Neural cell (in vitro differentiated cells): ENCODE measurements around the gene PCK1. TPM values are rescaled to one million over a fixed set of nuclear protein-coding genes. Genes with fewer than 3 reads are reported as not detected.

Experiments
- H2AFZ ChIP-seq: fragments of 200-600, 300-800 bp; sonication (generic), shearing (Covaris generic); 2 replicates; pipeline ENCODE4 v1.6.0; 2014; ENCODE audit warnings: low read depth, mild to moderate bottlenecking, antibody characterized with exemption, low read length, moderate library complexity
- H3F3A ChIP-seq: fragments of 200-600 bp; shearing (Covaris generic); 2 replicates; pipeline ENCODE4 v1.6.1; 2016; ENCODE audit warnings: mild to moderate bottlenecking, moderate library complexity, mixed read lengths, antibody characterized with exemption, low read length; ENCODE audit not compliant: insufficient read depth, poor library complexity, severe bottlenecking
- H3K27ac ChIP-seq: fragments of 200-600, 300-800 bp; sonication (generic), shearing (Covaris generic); 2 replicates; pipeline ENCODE4 v1.5.1; 2014; ENCODE audit warnings: mild to moderate bottlenecking, low read length, moderate library complexity
- H3K27me3 ChIP-seq: fragments of 300-800, 200-600 bp; sonication (generic), shearing (Covaris generic); 2 replicates; pipeline ENCODE4 v1.6.0; 2014; ENCODE audit warnings: mild to moderate bottlenecking, low read depth, low read length, moderate library complexity; ENCODE audit not compliant: insufficient read depth
- H3K36me3 ChIP-seq: fragments of 300-800, 200-600 bp; sonication (generic), shearing (Covaris generic); 2 replicates; pipeline ENCODE4 v1.5.1; 2014; ENCODE audit warnings: mild to moderate bottlenecking, antibody characterized with exemption, low read length, moderate library complexity; ENCODE audit not compliant: insufficient read depth
- H3K4me2 ChIP-seq: fragments of 300-800, 200-600 bp; sonication (generic), shearing (Covaris generic); 2 replicates; pipeline ENCODE4 v1.6.0; 2014; ENCODE audit warnings: mild to moderate bottlenecking, low read length
- H3K4me3 ChIP-seq: fragments of 300-800, 200-600 bp; sonication (generic), shearing (Covaris generic); 2 replicates; pipeline ENCODE4 v1.5.1; 2014; ENCODE audit warnings: mild to moderate bottlenecking, low read length, moderate library complexity
- H3K79me2 ChIP-seq: fragments of 200-600 bp; shearing (Covaris generic); replicated peaks from 2 replicates; pipeline ENCODE4 v1.6.0; 2014; ENCODE audit warnings: mild to moderate bottlenecking, low read length, moderate library complexity; ENCODE audit not compliant: insufficient read depth
- H3K9ac ChIP-seq: fragments of 300-800, 200-600 bp; sonication (generic), shearing (Covaris generic); 2 replicates; pipeline ENCODE4 v1.6.1; 2016; ENCODE audit warnings: mild to moderate bottlenecking, low read length, mixed read lengths
- H3K9me2 ChIP-seq: fragments of 200-600 bp; shearing (Covaris generic); 2 replicates; pipeline ENCODE4 v1.6.1; 2016; ENCODE audit warnings: mild to moderate bottlenecking, low read length, mixed read lengths; ENCODE audit not compliant: insufficient read depth
- H3K9me3 ChIP-seq: fragments of 200-600, 300-800 bp; sonication (generic), shearing (Covaris generic); 2 replicates; pipeline ENCODE4 v1.6.1; 2016; ENCODE audit warnings: mild to moderate bottlenecking, mixed run types, low read length, moderate library complexity, mixed read lengths
- H4K20me1 ChIP-seq: fragments of 200-600 bp; shearing (Covaris generic); 2 replicates; pipeline ENCODE4 v1.6.1; 2016; ENCODE audit warnings: mild to moderate bottlenecking, mixed run types; ENCODE audit not compliant: insufficient read depth
- CTCF ChIP-seq: fragments of 450-650 bp; IDR thresholded peaks from 2 replicates; pipeline ENCODE4 v1.5.1; 2014; ENCODE audit warnings: antibody characterized with exemption, mild to moderate bottlenecking, moderate library complexity; ENCODE audit not compliant: poor library complexity, severe bottlenecking
- EP300 ChIP-seq: fragments of 450-650 bp; conservative IDR thresholded peaks from 2 replicates; pipeline ENCODE4 v1.6.1; 2014; ENCODE audit warnings: antibody characterized with exemption, mild to moderate bottlenecking, moderate library complexity; ENCODE audit not compliant: poor library complexity, severe bottlenecking
- EZH2 ChIP-seq: fragments of 200-600, 300-800 bp; shearing (Covaris generic), sonication (generic); IDR thresholded peaks from 2 replicates; pipeline ENCODE4 v1.6.1; 2014; ENCODE audit warnings: antibody characterized with exemption, low read length, borderline replicate concordance, mild to moderate bottlenecking; ENCODE audit not compliant: insufficient read depth, poor library complexity, severe bottlenecking
- MXI1 ChIP-seq: fragments of 450-650 bp; conservative IDR thresholded peaks from 2 replicates; pipeline ENCODE4 v1.6.1; 2014; ENCODE audit warnings: antibody characterized with exemption, mild to moderate bottlenecking; ENCODE audit not compliant: poor library complexity, severe bottlenecking
- POLR2AphosphoS5 ChIP-seq: IDR thresholded peaks from 2 replicates; pipeline ENCODE4 v1.6.1; 2012
- RAD21 ChIP-seq: fragments of 450-650 bp; conservative IDR thresholded peaks from 2 replicates; pipeline ENCODE4 v1.6.1; 2014; ENCODE audit warnings: antibody characterized with exemption, mild to moderate bottlenecking, moderate library complexity
- REST ChIP-seq: IDR thresholded peaks from 2 replicates; pipeline ENCODE4 v1.6.1; 2012; ENCODE audit warnings: borderline replicate concordance
- SMC3 ChIP-seq: fragments of 450-650 bp; conservative IDR thresholded peaks from 2 replicates; pipeline ENCODE4 v1.6.1; 2014; ENCODE audit warnings: antibody characterized with exemption, mild to moderate bottlenecking, moderate library complexity; ENCODE audit not compliant: poor library complexity
- TAF1 ChIP-seq: IDR thresholded peaks from 2 replicates; pipeline ENCODE4 v1.6.1; 2012; ENCODE audit warnings: low read depth
- polyA plus RNA-seq: library from polyadenylated mRNA; depleted of rRNA; stranded (reverse); fragments of >200 nt; gene quantifications from 2 replicates; pipeline ENCODE4 v1.2.3, GENCODE V29; 2014

Gene PCK1
- polyA plus RNA-seq, 1 donor from 2014 or later = 0.24 TPM

- Histone ChIP-seq H4K20me1 (no peaks in the 10 kb centered on the region), H3K36me3 (no peaks in the 10 kb centered on the region), H2AFZ (no peak overlapping the region), H3K79me2 (no peaks in the 10 kb centered on the region), H3K4me3 (no peak overlapping the region), H3K9me3 (no peaks in the 10 kb centered on the region), H3K27me3 (no peaks in the 10 kb centered on the region), H3K9me2 (no peaks in the 10 kb centered on the region), H3K27ac (no peak overlapping the region), H3F3A (no peaks in the 10 kb centered on the region), H3K4me2 (no peak overlapping the region), H3K9ac (no peak overlapping the region)
- no peak for TF ChIP-seq MXI1
- no peak for TF ChIP-seq REST
These were observed 2.6 kb downstream of the PCK1 start for GRCh38 chr20:57563522-57563921.

- Histone ChIP-seq H3K27ac (no peak overlapping the region), H3K27me3 (no peaks in the 10 kb centered on the region), H3K79me2 (no peaks in the 10 kb centered on the region), H2AFZ (no peak overlapping the region), H3K9me3 (no peaks in the 10 kb centered on the region), H3K9ac (no peak overlapping the region), H3K4me2 (no peak overlapping the region), H3F3A (no peaks in the 10 kb centered on the region), H3K9me2 (no peaks in the 10 kb centered on the region), H3K4me3 (no peak overlapping the region), H4K20me1 (no peaks in the 10 kb centered on the region), H3K36me3 (no peaks in the 10 kb centered on the region)
- TF ChIP-seq CTCF (no peak), EZH2 (no peak), RAD21 (no peak), MXI1 (no peak), SMC3 (no peak), EP300 (no peak), REST (no peak), TAF1 (no peak), POLR2AphosphoS5 (no peak)
These were observed 3.4 kb downstream of the PCK1 start for GRCh38 chr20:57564180-57564802.
